CD4-positive, alpha-beta T cell treated with Interferon alpha-2 for 1 hour (primary cell): ENCODE data around the gene ZNF544.
"Not testable (repeated sequence)": the region's sequence is repeated elsewhere in the genome, so short reads cannot be mapped to it uniquely, and the experiment has no call there.

ENCODE experiments used
- DNase-seq, 2 donors: peaks; one replicate each; pipeline ENCODE4 v3.0.0-alpha.2; 2020 to 2022

The ZNF544 gene

DNA sequence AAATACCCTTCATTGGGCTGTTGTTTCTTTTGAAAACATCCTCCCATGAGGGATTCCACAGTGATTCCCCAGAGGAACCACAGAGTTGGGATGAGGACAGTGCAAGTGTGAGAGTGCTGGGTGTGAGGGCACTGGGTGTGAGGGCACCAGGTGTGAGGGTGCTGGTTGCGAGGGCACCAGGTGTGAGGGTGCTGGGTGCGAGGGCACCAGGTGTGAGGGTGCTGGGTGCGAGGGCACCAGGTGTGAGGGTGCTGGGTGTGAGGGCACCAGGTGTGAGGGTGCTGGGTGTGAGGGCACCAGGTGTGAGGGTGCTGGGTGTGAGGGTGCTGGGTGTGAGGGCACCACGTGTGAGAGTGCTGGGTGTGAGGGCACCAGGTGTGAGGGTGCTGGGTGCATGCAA, 29.5 kb downstream of the ZNF544 start:
- DNase-seq, result not testable (repeated sequence)

DNA sequence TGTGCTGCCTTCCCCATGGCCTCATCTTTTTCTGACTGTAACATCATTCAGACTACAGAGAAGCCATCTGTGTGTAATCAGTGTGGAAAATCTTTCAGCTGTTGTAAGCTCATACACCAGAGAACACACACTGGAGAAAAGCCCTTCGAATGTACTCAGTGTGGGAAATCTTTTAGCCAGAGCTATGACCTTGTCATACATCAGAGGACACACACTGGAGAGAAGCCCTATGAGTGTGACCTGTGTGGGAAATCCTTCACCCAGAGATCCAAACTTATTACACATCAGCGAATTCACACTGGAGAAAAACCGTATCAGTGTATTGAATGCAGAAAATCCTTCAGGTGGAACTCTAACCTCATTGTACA, 32.9 kb downstream of the ZNF544 start:
- DNase-seq, result no peak

DNA sequence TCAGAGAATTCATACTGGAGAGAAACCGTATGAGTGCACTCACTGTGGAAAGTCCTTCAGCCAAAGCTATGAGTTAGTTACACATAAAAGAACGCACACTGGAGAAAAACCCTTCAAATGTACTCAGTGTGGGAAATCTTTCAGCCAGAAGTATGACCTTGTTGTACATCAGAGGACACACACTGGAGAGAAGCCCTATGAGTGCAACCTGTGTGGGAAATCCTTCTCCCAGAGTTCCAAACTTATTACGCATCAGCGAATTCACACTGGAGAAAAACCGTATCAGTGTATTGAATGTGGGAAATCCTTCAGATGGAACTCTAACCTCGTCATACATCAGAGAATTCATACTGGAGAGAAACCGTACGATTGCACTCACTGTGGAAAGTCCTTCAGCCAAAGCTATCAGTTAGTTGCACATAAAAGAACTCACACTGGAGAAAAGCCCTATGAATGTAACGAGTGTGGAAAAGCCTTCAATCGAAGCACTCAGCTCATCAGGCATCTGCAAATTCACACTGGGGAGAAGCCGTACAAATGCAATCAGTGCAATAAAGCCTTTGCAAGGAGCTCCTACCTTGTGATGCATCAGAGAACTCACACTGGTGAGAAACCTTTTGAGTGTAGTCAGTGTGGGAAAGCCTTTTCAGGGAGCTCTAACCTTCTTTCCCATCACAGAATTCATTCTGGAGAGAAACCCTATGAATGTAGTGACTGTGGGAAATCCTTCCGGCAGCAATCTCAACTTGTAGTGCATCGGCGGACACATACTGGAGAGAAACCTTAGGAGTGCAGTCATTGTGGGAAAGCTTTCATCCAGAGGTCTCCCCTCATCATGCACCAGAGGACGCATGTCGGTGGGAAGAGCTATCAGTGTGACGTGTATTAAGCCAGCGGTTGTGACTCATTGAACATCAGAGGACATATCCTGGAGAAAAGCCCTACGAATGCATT, 33.5 kb downstream of the ZNF544 start:
- no peak for DNase-seq

DNA sequence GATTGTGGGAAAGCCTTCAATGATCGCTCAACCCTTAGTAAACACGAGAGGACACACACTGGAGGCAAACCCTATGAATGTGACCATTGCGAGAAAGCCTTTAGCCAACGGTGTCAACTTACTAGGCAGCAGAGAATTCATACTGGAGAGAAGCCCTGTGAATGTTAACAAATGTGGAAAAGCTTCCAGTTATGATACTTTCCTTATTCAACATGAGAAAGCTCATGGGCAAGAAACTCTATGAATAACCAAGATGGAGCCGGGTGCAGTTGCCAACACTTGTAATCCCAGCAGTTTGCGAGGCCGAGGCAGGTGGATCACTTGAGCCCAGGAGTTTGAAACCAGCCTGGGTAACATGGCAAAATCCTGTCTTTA, 34.2 kb downstream of the ZNF544 start:
- DNase-seq, result no peak

DNA sequence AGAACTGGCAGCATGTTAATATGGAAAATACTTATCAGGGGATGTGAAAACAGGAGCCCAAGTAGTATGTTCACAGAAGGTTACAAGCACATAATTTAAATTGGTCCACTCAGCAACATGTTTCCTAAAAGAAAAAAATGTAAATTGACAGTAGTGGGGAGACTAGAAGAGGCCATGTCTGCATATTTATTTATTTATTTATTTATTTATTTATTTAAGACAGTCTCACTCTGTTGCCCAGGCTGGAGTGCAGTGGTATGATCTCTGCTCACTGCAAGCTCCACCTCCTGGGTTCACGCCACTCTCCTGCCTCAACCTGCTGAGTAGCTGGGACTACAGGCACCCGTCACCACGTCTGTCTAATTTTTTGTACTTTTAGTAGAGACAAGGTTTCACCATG, 36.4 kb downstream of the ZNF544 start:
- no peak for DNase-seq

DNA sequence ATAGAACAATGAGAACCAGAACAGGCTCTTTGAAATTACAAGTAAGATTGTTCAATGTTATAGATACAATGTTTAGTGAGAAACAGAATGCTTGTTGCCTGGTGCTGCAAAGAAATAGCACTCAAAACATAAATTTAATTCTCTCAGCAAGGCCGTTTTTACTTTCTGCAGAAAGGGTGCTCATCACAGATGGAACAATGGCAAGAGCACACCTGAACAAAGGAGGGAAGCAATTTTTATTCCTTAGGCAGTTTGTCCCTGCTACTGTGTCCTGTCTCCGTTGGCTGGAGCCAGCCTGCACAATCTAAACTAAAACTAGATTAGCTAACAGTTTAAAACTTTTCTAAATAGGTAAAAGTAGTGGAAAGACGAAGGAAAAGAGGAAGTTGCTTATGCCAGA, 39.6 kb downstream of the ZNF544 start:
- no peak for DNase-seq

DNA sequence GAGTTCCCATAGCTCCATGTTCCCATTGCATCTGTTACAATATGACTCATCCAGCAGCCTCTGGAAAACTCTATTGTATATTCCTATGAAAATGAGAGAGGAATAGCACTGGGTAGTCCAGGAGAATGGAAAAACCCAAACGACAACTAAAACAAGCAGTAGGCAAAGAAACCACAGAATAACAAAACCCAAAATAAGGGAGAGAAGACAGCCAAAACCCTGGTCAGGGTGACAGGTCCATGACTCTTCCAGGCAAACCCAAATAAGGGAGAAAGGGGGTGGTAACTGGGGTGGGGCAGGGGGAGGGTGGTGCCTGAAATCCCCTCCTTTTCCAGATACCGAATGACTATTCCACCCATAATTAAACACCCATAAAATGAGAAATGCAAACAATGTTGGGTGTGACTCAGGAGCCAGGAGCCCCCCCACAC, 46.1 kb downstream of the ZNF544 start:
- DNase-seq, result no peak

DNA sequence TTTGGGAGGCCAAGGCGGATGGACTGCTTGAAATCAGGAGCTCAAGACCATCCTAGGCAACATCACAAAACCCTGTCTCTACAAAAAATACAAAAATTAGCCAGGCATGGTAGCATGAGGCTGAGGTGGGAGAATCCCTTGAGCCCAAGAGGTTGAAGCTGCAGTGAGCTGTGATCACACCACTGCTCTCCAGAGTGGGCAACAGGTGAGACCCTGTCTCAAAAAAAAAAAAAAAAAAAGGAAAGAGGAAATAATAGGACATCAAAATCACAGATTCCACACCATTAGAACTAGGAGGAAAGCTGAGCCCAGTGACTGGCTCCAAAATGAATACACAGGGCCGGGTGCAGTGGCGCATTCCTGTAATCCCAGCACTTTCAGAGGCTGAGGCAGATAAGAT, 46.9 kb downstream of the ZNF544 start:
- DNase-seq, result no peak

DNA sequence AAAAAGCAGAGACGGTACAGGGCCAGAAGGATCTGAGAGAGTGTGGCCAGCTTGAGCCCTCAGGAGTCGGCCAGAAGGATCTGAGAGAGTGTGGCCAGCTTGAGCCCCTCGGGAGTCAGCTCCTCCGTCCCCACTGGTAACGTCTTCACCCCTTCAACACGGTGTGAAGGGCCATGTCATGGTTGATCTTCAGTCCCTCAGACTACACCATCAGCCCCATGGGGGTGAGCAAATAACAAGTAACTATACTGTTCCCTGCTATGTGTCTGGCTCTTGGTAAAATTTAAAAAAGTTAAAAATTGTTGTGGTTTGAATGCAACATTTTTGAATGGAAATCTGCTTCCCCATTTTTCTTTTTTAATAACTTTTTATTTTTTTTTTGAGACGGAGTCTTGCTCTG, 48.5 kb downstream of the ZNF544 start:
- no peak for DNase-seq

DNA sequence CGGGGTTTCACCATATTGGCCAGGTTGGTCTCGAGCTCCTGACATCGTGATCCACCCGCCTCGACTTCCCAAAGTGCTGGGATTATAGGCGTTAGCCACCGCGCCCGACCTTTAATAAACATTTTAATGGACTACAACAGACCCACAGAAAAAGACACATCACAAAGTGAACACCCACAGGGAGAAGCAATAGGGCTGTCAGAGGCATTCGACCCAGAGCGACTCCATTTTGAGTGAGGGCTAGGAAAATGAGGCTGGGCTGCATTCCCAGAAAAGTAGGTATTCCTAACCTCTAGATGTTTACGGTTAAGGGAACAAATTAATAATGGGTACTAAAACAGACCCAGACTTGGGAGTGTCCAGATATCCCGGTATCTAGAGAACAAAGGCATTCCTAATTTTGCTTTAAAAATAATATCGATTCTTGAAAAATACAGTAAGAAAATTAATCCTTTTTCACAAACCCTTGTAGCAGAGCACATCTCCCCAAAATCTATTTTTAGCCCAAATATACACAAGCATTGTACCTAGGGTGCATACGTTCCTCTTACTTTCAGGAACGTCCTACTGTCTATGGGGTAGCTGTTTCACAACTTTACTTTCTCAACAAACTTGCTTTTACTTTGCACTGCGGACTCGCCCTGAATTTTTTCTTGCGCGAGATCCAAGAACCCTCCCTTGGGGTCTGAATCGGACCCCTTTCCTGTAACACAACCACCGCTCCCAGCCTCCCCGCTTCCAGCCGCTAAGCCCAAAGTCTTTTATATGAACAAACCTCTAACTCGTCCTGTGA, 49.2 kb downstream of the ZNF544 start:
- DNase-seq, result no peak

DNA sequence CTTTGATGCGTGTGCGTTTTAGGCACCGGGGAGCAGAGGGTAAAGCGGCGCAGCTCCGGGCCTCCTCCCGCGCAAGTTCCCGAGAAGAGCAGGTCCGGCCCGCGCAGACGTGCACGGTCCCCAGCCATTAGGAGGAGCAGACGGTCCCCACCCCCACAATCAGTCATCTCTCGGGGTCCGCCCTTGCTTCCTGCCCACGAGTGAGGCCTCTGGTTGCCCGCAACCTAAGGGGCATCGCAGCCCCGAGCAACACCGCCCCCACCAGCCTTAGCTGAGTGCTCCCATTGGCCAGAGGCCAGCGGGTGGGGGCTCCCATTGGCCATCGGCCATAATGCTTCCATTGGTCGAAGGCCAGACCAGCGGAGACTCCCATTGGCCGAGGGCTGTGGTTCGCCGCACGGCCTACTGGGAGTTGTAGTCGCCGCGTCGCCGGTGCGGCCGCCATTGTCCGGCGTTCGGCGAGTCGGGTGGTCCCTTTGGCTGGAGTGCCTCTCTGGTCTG, 49.9 kb downstream of the ZNF544 start, which contains the start of gene ZNF8:
ZNF8 (plus strand) TSS at position 415 of the 501 bp plus-strand sequence. CDS start 127 bp downstream, outside the sequence.
- peak; percentile 97 to 98 for DNase-seq

DNA sequence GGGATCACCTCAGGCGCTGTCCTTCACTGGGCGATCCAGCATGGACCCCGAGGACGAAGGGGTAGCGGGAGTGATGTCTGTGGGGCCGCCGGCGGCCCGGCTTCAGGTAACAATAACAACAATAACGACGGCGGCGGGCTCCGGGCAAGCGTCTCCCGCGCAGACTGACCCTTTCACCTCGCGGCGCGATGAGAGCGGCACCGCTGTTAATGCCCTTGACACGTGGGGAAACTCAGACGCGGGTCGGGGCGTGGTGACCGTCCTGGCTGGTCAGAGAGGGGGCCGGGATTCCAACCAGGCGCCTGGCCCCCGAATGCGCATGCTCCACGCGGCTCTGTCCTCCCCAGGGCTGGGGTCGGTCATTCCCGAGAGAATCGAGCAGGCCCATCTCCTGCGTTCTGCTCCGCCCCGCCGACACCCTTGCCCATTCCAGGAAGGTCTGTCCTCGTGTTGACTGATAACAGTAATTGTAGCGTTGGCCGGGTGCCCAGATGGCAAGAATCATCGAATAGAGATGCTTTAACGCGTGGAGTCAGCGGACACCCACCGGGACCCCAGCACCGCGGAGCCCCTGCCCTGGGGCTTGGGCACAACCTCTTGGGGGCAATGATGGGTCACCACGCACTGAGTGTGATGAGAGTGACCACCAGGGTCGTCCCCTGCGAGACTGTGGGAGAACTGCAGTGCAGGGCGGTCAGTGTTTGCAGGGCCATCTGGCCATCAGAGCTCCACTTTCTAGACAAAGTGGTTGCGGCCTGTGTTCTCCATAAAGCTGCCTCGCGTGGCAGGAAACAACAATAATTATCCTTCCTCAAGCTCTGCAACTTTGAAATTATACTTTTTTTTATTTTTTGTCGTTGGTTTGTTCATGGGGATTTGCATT, 50.6 kb downstream of the ZNF544 start:
- peak; percentile 31 to 44 for DNase-seq

DNA sequence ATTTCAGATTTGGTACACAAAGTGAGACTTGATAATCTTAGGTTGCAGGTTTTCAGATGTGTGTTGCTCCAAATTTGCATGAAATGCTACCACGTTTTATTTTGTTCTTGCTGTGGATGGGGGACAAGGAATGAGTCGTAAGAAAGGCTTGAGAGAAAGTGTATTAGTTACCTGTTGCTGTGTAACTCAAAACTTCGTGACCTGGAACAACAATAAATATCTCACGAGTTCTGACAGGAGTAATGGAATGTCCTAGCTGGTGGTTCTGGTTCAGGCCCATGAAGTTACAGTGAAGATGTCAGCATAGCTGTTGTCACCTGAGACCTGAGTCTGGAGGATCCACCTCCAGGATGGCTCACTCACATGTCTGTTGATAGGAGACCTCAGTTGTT, 51.2 kb downstream of the ZNF544 start:
- DNase-seq, result no peak

DNA sequence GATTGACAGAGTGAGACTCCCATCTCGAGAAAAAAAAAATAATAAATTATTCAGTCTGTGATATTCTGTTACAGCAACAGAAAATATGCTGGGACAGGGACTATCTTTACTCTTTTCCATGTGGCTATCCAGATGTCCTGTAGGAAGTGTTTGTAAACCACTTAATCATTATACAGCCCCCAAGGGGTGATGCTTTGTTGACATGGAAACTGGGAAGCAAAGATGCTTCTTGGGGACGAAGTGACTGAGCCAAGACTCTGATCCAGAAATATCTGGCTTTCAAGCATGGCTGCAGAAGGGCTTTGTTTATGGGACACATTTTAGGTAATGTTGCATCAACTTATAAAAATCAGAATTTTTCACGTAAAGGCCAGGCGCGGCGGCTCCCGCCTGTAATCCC, 55.5 kb downstream of the ZNF544 start:
- DNase-seq, result no peak

DNA sequence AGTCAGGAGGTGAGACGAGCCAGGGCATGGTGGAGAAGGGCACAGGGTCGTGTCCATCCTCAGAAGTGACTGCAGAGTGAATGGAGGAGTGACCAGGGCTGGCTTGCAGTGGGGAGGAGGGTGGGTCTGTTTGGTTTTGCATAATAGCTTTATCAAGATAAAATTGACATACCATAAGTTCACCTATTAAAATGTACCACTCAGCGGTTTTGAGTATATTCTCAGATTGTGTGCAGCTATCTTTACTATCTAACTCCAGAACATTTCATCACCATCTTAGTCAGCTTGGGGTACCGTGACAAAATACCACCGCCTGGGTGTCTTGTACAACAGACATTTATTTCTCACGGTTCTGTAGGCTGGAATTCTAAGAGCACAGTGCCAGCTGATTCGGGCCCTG, 63.2 kb downstream of the ZNF544 start:
- DNase-seq, result no peak

DNA sequence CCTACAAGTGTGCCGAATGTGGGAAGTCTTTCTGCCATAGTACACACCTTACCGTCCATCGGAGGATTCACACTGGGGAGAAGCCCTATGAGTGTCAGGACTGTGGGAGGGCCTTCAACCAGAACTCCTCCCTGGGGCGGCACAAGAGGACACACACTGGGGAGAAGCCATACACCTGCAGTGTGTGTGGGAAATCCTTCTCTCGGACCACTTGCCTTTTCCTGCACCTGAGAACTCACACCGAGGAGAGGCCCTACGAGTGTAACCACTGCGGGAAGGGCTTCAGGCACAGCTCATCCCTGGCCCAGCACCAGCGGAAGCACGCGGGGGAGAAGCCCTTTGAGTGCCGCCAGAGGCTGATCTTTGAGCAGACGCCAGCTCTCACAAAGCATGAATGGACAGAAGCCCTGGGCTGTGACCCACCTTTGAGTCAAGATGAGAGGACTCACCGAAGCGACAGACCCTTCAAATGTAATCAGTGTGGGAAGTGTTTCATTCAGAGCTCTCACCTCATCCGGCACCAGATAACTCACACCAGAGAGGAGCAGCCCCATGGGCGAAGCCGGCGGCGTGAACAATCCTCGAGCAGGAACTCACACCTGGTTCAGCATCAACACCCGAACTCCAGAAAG, 66.1 kb downstream of the ZNF544 start:
- DNase-seq, result no peak

DNA sequence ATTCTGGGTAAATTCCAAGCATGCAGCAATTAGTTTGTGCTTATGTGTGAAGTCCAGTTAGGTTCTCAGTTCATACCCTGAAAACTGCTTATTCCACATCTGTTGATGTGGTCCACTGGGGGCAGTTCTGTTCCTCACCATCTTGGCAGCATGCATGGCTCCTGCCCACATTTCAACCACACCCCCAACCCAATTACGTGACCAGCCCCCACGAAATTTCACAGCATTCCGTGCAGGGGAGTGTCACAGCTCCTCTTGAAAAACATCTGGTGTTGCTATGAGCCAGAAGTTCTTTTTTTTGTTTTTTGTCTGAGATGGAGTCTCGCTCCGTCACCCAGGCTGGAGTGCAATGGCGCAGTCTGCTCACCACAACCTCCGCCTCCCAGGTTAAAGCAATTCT, 67.4 kb downstream of the ZNF544 start:
- DNase-seq, result no peak

DNA sequence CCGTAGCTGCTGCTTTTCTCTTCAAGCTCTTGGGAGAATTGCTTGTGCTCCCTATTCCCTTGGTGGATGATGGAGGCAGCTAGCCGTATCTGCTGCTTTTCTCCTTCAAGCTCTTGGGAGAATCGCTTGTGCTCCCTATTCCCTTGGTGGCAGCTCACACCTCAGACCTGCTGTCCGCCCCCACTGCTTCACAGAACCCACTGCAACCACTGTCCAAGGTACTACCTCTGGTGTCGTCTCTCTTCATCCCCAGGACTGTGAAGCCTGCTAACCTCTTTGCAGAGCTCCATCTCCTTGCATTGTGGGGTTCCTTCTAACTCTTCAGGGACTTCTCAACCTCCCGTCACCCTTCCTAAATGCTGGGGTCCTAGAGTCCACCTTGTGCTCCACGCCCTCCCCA, 71.9 kb downstream of the ZNF544 start:
- DNase-seq, result no peak

DNA sequence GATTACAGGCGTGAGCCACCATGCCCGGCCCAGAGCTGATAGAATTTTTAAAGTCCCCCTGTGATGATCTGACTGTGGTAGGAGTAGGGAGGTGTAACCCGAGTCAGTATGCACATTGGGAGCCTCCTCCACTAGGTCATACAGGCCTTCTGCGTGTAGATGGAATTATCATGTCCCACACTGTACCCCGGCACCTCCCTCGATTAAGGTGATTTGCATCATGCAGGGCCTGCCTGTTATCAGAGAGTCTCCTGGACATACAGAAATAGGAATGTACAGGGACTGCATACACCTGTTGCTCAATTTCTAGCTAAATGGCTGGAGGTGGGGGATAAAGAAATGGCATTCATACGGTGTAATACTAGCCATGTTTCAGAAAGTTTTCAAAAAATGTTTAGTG, 75.5 kb downstream of the ZNF544 start:
- no peak for DNase-seq

DNA sequence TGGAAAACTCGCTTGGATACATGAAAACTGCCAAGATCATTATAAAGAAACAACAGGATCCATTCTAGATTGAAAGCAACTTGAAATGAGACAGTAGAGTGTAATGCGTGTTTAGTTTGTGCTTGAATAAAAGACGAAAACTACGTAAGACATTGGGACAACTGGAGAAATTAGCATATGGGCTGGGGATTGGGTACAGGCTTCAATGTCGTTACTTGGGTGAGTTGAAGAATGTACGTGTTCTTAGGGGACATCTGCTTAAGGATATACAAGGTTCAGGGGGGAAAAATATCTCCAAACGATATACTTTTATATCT, 76.0 kb downstream of the ZNF544 start:
- no peak for DNase-seq

DNA sequence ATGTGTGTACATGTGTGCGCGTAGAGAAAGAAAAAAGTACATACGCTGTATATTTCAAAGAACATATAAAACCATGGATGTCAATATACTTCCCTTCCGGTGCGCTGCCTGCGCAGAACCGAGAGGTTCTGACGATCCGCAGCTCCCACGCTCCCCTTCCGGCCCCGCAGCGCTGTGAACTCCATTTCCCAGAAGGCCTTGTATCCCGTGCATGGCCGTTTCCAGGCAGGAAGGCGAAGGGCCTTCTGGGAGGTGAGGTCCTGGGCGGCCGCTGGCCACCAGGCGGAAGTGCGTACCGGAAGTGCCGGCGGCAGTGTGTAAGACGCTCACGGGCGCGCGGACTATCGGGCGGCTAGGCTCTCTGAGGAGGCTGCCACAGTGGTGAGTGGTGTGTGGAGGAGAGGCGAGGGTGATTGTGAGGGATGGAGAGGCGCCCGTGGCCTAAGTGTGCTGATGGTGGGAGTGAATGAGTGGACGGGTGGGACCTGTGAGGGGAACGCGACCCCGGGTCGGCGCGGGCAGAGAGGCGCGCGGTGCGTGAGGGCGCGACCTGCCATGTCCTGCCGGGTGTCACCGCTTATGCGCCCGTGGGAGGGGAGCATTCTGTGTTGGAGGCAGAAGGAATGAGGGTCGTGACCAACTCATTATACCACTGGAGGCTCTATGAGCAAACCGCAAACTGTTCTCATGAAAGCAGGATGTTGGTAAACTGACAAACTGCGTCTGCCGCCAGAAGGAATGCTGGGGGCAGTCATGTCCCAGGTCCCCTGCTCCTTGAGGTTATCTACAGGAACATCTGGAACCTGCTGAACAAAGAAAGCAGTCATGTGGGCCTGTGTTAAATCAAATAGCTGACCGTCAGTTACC, 76.6 kb downstream of the ZNF544 start, which contains the start of gene ERVK3-1:
ERVK3-1 (plus strand) TSS at position 313 of the 867 bp plus-strand sequence. CDS start 6,792 bp downstream, outside the sequence.
- peak; percentile 96 for DNase-seq
